ENCODE results near the gene PSAT1.

Gene PSAT1

GRCh38 chr9:78319197-78320029 lies 22.5 kb downstream of the PSAT1 start:
- no peak for DNase-seq

GRCh38 chr9:78320030-78320693 lies 23.2 kb downstream of the PSAT1 start:
- no peak for DNase-seq

GRCh38 chr9:78320875-78321496 lies 24.1 kb downstream of the PSAT1 start:
- no peak for DNase-seq

DNA sequence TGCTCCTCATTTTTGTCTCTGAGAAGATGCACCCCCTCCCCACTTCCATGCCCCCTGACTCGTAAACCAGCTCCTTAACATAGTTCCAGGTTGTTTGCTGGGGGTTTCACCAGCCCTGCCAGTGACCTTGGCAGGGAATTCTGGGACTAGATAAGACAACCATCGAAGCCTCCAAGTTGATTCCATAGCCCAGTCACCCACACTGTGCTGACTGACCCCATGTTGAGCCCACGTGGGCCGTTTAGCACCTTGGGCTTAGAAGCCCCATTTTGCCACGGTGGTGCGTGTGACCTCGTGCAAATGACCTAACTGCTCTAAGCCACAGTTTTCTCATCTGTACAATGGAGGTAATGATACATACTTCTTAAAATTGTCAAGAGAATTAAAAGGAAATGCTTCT lies 24.6 kb downstream of the PSAT1 start:
- DNase-seq, result no peak

GRCh38 chr9:78324068-78324650 lies 27.2 kb downstream of the PSAT1 start:
- DNase-seq, result no peak

- DNase-seq, result no peak
Observed at GRCh38 chr9:78324682-78325081, 27.8 kb downstream of the PSAT1 start.

DNA sequence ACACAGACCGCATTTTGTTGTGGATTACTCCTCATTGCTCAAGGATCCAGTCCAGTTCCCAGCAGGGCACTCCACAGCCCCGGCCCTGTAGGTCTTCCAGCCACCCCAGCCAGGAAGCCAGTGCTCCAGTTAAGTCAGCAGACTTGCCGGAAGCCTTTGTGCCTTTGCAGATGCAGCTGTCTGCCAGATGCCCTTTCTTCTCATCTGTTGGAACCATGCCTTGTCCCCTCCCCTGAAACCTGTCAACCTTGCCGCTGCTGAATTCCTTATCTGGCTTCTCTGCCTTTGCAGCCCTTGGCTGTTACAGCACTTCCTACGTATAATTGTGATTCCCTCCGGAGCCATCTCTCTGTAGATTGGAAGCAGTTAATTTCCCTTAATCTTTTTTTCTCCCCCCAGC lies 28.4 kb downstream of the PSAT1 start:
- DNase-seq, result no peak

DNA sequence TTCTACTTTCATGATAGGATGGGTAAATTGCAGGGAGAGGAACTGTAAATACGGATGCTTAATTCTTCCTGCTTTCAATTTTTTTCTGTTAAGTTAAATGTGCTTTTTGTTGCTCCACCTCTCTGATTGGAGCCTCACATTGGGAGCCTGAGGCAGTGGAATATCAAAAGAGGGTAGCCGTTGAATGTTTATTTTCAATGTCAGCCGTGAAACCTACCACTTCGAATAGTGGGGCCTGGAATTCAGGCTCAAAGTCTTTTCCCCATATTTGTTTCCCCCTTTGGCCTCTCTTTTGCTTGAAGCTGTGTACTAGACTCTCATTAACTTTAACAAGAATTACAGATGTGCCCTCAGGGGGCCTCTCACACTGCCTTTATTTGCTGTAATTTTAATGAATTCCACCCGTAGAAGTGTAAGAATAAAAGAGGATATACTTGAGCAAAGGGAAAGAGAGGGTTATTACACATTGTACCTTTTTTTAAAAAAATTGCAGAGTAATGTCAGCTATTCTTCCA lies 29.0 kb downstream of the PSAT1 start:
- no peak for DNase-seq

DNA sequence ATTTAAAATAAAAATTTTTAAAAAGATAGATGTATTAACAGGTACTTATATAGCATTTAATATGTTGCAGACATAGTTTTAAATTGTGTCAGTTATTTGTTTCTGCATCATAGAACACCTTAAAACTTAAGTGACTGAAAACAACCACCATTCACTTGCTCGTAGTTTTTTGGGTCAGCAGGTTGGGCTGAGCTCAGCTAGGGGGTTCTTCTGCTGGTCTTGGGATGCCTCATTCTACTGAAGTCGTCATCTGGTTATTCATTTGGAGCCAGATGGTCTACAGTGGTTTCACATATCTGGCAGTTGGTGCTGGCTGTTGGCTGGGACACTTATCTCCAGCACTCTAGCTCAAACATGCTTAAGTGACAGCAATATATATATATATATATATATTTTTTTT lies 29.6 kb downstream of the PSAT1 start:
- DNase-seq, result no peak

- DNase-seq, result no peak
Observed at GRCh38 chr9:78332381-78332780, 35.5 kb downstream of the PSAT1 start.

DNA sequence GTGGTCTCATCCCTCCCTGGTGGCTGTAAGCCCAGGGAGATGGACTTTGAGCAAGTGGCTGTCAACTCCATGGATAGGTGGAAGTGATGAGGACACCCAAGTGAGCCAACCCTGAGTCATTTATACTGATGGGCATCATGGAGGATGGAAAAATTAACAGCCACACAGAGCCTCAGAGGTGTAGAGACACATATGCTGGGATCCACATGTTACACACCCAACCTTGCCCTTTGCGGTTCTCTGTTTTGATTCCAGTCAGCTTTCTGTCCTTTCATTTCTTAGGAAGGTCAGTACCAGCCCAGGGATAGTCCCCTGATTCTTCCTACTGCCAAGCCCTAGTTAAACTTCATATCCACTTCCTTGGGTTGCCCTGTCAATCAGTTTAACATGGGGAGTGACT lies 51.9 kb downstream of the PSAT1 start:
- no peak for DNase-seq

GRCh38 chr9:78351816-78352215 lies 54.9 kb downstream of the PSAT1 start:
- no peak for DNase-seq

- DNase-seq, result no peak
Observed at GRCh38 chr9:78354324-78354973, 57.5 kb downstream of the PSAT1 start.

- DNase-seq, result no peak
Observed at GRCh38 chr9:78354989-78355388, 58.1 kb downstream of the PSAT1 start.

GRCh38 chr9:78356634-78357033 lies 59.7 kb downstream of the PSAT1 start:
- no peak for DNase-seq

DNA sequence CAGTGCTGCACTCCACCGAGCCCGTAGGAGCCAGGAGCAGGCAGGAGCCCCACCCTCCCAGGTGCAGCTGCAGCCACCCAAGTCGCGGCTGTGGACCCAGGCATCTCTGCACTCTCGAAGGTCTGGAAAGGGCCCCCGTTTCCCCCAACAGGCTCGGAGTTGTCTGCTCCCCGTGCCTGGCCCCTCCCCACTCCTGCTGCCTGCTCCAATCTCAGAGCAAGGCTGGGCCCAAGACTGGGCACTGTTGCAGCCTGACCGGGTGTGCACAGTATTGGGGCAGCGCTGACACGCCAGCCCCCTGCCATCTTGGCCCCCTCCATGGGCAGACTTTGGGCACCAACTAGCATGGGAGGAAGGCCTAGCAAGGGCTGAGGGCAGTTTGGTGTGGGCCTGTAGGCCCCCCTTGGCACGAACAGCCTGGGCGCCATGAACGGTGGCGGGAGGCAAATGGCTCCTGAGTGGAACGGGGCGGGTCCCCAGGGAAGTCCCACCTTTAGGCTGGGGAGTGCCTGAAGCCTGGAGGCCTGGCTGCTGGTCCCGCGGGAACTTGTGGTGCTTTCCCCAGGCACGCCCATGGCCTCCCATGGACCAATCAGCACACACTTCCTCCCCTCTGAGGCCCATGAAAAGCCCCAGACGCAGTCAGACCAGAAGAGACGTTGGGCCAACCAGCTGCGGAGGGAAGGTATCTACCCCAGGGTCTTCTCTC lies 60.4 kb downstream of the PSAT1 start:
- no peak for DNase-seq

- DNase-seq, result no peak
Observed at GRCh38 chr9:78358329-78359051, 61.6 kb downstream of the PSAT1 start.

DNA sequence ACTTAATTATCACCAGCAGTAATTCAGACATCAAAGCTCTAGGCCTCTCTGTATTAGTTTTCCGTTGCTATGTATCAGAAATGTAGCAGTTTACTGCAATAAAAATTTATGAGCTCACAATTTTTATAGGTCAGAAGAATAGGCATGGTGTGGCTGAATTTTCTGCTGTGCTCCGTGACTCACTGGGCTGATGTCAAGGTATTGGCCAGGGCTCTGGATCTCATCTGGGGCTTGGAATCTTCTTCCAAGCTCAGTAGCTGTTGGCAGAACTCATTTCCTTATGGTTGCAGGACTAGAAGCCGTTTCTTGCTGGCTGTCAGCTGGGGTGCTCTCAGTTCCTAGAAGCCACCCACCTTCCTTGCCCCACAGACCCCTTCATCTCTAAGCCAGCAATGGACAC lies 66.3 kb downstream of the PSAT1 start:
- no peak for DNase-seq

DNA sequence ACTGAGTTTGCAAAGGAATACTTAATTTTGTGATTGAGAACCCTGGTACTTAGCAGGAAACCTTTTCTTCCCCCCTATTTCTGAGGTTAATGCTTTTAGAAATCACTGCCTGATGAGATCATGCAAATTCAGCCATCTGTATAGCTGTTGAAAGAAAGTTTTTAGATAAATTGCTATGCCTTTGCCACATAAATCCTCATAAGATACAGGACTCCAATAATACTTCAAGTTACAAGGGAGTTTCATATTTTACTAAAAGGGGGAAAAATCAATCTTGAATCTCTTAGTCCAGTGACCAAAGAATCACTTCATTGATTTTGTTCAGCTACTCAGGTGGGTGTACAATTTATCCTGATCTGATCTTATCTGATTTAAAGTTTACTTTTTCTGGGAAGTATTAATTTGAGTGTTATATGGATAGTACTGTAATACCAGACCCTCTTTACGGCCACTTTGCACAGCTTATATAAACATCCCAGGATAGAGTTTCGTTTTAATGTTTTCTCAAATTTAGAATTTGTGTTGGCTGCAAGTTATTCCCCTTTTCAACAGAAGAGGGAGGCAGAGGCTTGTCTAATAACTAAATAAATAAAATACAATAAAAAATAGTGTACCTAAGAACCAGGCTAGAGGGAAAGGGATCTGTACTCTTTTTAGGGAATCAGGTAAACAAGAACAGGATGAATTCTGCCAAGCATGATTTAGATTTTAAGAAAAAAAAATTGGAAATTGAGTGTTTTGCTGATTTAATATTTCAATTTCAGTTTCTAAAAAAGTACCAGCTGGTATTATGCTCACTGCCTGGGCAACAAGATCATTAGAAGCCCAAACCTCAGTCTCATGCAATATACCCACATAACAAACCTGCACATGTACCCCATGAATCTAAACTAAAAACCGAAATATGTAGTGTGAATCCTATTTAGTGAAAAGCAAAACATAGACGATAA lies 69.1 kb downstream of the PSAT1 start:
- DNase-seq, result no peak

- no peak for DNase-seq
Observed at GRCh38 chr9:78366827-78367226, 69.9 kb downstream of the PSAT1 start.

Data from KG1 (cell line).